IPS-NIHi7 (cell line): ENCODE measurements around the gene GCH1.

Source experiments
- DNase-seq: peaks from one replicate; pipeline ENCODE4 v3.0.0; 2012; ENCODE audit warnings: mixed read lengths; ENCODE audit errors: extremely low spot score

GCH1 gene

DNA sequence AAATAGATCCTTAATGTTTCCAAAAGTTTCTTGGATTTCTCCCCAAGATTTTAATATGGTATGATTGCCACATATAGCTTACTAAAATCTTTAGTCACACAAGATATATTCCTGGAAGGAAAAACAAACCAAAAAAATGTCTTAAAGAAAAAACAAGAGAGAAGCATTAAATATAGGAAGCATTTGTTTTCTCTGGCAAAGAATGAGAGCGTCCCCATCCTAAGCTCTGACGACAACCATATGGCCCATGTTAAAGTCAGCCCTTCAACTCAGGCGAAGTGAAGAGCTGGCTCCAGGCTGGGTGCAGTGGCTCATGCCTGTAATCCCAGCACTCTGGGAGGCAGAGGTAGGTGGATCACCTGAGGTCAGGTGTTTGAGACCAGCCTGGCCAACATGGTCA lies 35.6 kb downstream of the GCH1 start:
- no peak for DNase-seq

DNA sequence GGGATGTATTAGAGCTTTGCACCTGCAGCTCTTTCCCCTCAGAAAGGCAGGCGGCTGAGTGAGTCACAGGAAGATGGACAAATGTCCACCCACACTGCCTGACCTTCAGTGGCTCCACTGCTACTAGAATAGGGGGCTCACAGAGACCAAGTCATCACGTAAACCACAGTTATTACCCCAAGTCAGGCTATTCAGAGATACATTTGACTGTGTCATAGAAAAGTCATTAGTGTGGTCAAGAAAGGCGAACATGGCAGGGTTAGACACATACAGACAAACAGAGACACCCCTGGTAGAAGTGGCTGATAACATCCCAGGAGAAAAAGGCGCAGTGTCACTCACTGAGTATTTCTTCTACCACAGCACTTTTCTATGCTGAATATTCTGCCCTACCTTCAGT lies 36.0 kb downstream of the GCH1 start:
- DNase-seq = no peak

DNA sequence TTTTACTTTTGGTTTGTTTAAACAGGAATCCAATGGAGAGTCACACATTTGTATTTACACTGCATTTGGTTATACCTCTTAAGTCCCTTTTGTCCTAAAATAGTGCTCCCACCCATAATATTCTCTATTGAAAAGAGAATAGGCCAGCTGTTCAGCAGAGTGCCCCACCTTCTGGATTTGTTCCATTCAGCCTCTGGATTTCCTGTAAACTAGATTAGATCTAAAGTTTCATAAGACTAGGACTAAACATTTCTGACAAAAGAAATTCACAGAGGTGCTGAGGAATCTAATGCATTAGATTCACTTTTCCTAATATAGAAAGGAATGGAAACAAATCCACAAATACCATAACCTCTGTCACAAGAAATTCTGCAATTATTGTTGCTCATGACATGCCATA lies 38.1 kb downstream of the GCH1 start:
- no peak for DNase-seq

DNA sequence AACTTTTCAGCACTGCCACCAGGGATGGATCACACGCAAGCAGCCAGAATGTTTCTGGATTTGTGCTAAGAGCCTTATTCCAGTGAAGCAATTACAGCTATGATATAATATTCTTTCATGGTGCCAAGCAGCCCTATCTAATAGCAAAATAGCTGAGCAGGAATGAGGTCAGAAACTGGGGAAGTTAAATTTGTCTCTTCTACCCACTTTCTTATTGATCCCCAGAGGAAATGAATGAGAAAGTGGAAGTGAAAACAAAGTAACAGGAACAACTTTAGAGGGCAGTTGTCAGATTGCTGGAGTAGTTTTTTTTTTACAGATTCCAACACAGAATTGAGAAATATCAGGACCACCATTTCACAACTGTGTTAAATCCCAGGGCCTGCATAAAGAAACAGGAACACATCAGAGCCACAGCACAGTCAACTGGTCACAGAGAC lies 44.8 kb downstream of the GCH1 start:
- DNase-seq = no peak

DNA sequence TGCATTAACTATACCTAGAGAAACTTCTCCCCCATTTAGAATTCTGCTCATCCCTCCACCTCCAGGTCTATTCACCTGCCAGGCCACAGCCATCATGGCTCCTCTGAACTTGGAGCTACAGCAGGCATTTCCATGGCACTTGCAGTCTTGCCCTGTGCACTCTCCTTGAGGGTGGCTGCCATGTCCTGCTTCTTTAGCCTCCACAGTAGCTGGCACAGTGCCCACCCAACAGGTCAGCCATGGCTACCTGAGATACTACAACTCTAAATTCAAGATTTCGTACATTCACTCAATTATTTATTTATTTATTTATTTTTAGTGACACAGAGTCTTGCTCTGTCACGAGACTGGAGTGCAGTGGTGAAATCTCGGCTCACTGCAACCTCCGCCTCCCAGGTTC lies 46.5 kb downstream of the GCH1 start:
- DNase-seq = no peak

DNA sequence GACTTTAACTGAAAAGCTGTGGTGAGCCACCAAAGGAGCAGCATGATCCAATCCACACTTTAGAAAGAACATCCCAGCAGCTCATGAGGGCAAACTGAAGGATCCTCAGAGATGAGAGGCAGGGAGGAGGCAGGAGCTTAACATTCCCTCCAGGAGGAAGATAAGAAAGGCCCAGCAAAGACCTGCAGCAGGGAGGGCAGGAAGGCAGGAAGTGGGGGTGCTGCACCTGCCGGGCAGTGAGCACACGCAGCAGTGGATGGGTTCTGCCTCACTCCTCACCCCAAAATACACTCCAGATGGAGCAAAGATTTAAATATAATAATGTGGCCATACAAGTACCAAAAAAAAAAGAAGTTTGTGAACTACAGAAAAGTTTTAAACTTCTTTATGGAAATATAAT lies 48.4 kb downstream of the GCH1 start:
- peak; percentile 67 for DNase-seq

DNA sequence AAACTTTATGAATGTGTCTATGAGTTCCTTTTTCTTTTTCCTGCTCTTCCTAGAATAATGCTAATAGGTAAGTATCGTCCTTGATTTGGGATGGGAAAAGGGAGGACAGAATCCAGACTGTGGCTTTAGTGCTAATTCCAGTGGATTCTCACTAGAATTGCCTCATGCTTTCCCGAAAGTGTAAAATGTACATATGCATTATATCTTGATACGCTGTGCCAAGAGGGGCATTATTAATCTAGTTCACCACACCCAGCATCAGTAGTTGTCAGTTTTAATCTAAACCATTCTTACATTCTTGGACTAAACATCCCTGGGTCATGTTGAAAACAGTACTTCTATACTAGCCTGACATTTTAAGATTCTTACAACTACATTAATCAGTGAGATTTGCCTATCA lies 49.3 kb downstream of the GCH1 start:
- DNase-seq = no peak

DNA sequence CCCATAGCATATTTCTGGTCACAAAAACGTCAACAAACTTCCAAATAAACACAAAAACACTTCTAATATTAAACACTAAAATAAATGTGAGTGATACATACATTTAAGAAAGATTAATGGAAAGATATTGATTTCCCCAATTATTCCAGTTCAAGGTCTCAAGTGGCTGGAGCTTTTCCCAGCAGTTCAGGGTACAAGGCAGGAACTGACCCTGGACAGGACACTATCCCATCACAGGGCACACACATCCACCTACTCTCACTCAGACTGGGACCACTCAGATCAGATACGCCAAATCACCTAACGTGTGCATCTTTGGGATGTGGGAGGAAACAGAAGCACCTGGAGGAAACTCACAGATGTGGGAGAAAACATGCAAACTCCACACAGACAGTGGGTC lies 50.4 kb downstream of the GCH1 start:
- DNase-seq = no peak

DNA sequence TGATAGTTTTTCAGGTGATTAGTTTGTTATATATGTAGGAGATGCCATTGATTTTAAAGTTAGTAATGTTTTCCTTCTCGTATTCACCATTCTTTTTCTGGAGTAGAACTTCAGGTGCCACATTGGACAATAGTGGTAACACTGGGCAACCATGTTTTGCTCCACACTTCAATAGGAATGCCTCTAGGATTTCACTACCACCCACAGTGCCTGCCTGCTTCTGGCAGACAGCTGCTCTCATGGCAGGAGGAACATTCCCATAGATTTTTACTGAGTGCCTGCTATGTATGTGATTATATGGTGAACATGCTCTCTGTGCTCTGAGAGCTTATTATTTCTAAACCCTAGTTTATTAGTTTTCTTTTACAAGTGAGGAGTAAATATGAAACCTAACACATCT lies 53.7 kb downstream of the GCH1 start:
- DNase-seq = no peak

DNA sequence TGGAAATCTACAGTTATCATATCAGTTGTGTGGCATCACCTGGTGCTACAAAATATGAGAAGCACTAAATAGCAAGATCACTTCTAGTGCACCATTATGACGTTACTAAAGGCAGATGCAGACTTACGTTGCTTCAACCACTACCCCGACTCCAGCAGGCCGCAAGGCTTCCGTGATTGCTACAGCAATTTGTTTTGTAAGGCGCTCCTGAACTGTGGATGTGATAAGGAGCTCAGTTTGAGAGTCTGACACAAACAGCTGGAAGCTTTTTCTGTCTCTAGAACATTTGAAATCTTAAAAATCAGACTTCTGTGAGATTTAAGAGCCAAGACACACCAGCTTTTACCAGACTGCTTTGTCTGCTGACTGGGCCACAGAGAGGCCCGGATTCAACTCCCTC lies 57.0 kb downstream of the GCH1 start:
- DNase-seq = no peak

DNA sequence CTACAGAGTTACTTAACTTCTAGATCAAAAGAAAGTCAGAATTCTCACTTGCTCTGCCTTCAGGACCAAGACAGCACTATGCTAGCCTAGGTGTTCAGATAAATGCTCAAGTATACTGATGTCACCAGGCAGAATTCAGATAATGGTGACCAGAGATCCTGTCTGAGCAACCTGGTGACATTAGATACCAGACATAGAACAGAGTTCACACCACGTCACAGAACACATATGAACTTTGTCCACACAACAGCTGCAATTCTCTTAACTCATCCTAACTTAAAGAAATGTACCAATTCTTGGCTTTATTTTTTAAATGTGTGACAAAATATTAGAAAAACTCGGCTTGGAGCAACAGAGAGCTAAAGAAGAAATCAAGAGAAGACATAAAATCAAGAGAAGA lies 58.1 kb downstream of the GCH1 start:
- DNase-seq = no peak

DNA sequence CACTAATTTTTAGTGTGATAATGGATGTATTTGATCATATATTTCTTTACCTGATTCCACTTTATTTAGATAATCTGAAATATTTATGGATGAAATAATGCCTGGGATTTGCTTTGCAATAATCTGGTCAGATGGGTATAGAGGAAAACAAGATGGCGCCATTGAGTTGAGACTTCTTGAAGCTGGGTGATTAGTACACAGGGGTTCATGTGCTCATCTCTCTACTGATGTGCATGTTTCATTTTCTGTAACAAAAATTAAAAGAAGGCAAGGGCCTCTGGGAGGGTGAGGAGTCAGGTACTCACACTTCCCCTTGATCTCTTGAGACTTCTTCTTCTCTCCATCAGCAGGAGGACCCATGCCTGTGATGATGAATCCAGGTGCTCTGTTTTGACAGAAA lies 61.8 kb downstream of the GCH1 start:
- no peak for DNase-seq

DNA sequence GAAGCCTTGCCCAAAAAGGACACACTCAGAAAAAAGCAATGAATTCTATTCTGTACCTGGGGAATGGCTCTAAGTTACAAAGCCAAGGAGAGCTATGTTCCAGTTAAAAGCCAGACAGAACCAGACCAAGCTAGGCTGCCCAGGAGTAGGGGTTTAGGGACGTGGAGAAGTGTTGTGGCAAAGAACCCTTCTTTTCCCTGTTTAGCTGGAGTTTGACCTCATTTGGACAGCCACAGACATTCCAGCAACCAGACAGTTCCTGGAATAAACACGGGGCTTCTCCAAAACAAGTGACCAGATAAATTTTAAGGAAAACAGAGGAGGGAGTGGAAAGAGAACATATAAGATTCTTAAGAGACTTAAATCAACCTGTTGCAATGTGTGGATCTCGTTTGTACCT lies 62.3 kb downstream of the GCH1 start:
- no peak for DNase-seq

DNA sequence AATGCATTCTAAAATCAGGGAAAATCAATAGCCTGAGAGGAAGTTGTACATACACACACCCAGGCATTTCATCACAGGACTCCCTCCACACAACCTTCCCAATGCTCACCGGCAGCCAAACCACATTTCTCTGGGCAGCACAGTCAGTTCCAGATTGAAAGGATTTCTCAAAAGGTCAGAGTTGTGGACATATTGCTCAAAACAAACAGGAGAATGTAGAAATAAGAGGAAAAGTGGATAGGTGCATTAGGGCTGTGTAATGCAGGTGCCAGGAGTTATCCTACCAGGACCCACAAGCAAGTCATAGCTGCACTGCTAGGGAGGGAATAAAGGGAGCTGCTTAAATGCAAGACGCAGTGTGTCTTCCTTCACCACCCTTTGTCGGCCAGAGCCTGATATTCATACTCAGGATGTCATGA lies 62.9 kb downstream of the GCH1 start:
- no peak for DNase-seq

DNA sequence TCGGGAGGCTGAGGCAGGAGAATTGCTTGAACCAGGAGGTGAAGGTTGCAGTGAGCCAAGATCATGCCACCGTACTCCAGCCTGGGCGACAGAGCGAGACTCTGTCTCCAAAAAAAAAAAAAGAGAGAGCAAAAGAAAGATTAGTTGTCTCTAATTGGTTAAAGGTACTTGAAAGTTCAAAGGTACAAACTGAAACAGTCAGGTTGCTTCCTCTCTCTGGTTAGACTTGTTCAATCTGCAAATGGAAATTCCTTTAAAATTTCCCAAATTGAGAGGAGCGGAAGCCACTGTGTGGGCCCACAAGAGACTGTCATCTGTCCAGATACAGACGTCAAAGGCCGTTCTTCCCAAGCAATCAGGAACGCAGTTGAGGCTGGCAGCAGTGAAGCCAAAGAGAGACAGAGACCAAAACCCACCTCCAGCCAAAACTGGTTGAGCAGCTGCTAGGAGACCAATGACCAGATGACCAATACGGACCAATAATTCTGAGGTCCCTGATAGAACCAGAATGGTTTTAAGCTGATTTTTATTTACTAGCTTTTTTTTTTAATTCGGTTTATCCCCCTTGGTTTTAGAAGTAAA lies 63.6 kb downstream of the GCH1 start:
- DNase-seq = no peak

DNA sequence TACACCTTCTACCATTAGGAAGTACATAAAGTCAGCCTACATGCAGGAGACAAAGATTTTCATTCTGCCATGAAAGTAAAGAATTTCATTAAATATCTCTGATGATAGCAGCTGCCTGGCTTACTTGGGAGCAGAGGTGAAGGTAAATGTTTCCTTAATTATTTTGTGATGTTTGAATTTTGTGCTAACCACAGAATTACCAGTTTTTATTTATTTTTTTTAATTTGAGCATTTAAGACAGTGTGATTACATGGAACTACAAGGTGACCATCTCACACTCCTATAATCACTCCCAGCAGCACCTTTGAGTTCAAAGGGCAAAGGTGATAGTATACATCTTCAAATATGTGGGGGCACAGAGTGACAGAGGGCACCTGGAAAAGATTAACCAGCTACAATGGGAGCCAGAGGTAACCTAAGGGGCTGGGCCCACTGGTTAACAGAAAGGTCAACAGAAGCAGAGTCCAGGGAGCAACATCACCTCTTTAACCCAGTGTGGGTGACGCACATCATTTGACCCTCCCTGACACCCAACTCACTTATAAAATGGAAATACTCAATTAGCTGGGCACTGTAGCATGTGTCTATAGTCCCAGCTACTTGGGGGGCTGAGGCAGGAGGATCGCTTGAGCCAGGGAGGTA lies 65.0 kb downstream of the GCH1 start:
- DNase-seq = no peak

DNA sequence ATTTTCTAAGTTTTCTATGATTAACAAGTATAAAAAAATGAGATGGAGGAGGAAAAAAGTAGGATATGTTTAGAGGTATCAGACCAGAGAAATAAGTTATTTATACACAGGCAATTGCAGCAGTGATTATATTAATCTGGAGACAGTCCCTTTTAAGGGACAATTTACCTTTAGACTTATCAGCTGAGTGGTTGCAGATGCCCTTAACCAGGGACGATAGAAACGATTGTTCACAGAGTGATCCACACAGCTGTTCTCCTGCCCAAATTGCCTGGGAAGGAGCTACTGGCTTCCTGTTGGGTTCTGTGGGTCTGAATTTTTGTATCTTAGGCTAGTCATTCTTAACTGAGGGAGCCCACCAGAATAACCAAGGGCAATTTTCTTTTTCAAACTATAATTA lies 66.4 kb downstream of the GCH1 start:
- no peak for DNase-seq

DNA sequence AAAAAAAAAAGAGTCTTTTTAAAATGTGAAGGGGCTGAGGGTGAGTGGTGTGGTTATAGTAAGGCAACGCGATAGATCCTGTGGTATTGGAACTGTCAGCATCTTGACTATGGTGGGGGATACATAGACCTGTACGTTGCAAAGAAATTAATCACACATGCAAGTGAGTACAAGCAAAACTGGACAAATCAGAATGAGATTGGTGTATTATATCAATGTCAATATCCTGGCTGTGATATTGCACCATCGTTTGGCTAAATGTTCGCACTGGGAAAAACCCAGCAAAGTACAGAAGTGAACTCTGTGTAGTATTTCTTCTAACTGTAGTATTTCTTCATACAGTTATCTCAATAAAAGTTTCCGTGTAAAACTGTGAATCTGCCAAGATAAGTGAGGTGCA lies 67.9 kb downstream of the GCH1 start:
- no peak for DNase-seq

DNA sequence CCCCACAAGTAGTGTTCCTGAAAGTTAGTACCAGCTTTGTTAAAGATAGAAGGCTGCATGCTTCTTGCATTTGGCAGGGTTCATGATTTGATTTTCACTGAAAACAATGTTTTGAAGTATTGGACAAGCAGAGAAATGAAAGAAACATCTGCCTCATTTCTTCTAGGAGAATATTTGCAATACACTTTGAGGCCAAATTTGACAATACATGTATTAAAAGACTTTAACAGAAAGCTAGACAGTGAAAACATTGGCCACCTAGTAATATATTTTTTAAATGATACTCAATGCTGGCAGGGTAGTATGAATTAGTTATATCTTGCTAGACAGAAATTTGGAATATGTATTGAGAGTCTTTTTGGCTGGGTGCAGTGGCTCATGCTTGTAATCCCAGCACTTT lies 68.5 kb downstream of the GCH1 start:
- DNase-seq = no peak

DNA sequence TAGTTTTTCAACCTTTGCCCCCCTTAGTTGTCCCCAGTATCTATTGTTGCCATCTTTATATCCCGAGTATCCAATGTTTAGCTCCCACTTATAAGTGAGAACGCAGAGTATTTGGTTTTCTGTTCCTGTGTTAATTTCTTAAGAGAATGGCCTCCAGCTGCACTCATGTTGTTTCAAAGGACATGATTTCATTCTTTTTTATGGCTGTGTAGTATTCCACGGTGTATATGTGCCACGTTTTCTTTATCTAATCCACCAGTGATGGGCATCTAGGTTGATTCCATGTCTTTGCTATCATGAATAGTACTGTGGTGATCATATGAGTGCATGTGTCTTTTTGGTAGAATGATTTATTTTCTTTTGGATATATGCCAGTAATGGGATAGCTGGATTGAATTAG lies 72.0 kb downstream of the GCH1 start:
- DNase-seq = no peak

DNA sequence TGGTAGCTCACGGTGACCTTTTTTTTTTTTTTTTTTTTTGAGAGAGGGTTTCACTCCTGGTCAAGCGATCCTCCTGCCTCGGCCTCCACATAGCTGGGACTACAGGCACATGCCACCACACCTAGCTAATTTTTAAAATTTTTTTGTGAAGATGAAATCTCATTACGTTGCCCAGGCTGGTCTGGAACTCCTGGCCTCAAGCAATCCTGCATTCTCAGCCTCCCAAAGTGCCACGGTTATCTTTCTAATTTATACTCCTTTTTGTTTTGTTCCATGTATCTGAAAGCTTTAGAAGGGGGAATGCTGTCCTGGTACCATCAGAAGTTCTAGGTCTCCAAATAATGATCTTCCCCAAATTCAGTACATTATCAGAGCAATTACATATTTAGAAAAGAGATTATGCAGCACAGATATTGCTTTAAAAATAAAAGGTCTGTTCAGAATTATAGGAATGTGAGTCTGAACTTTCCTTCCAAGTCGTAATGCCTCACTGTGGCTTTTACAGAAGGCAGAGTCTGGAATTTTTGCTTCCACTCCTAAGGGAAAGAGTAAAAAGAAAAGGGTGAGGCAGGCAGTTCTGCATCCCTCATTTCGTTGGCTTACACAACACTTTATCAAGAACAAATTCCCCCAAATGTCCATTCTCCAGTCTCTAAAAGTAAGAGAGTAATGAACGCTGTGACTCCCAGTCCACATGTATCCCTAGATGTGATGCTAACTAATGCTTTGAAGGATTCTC lies 73.0 kb downstream of the GCH1 start:
- DNase-seq = no peak

DNA sequence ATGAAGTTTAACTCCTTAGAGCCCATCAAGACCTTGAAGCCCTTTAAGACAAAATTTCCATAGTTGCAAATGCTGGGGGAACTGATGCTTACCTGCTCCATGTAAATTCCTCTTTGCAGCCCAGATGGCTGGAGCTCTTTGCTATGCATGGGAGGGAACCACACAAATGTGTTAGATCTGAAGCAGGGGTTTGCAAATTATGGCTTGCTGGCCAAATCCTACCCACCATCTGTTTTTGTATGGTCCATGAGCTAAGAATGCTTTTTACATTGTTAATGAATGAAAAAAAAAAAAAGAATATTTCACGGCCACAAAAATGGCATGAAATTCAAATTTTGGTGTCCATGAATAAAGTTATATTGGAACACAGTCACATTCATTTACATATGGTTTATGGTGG lies 74.6 kb downstream of the GCH1 start:
- no peak for DNase-seq

DNA sequence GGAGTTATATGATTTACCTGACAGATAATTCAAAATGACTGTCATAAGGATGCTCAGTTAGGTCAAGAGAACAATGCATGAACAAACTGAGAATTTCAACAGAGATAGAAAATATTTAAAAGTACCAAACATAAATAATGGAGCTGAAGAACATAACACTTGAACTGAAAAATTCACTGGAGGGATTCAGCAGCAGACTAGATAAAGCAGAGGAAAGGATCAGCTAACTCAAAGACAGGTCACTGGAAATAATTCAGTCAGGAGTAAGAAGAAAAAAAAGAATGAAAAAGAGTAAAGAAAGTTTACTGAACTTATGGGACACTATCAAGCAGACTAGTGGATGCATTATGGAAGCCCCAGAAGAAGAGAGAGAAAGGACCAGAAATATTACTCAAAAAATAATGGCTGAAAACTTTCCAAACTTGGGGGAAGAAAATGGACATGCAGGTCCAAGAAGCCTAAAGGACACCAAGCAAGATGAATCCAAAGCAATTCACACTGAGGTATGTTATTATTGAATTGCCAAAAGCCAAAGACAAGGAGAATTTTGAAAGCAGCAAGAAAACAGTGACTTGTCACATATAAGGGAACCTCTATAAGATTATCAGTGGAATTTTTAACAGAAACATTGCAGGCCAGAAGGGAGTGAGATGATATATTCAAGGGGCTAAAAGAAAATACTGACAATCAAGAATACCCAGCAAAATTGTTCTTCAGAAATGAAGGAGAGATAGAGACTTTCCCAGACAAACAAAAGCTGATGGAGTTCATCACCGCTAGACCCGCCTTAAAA lies 78.7 kb downstream of the GCH1 start:
- DNase-seq = no peak
